Gastrocnemius medialis (tissue), 4 donors: Measurements from ENCODE around the gene ARHGAP25. TPM values are rescaled to one million over a fixed set of nuclear protein-coding genes. Genes with fewer than 3 reads are reported as not detected.

Experiments used
- ATAC-seq, 2 donors: fragments of 150-250 bp; one replicate each; pipeline ENCODE4 v1.9.1; 2016
- DNase-seq, 2 donors: peaks; one replicate each; pipeline ENCODE4 v3.0.0-alpha.2; 2019
- H3K27ac ChIP-seq, 4 donors: fragments of 200-600 bp; sonication (generic); 1 replicate in 1 of 4; 2 replicates in 3 of 4; pipeline ENCODE4 v1.5.1; 2016 to 2018; ENCODE audit warnings: mild to moderate bottlenecking in 2 of 4, moderate library complexity in 1 of 4
- H3K27me3 ChIP-seq, 3 donors: fragments of 200-600 bp; sonication (generic) in 2 of 3; 1 replicate in 1 of 3; 2 replicates in 2 of 3; pipeline versions ENCODE4 v1.5.1 to v1.6.0; 2016 to 2019; ENCODE audit warnings: mild to moderate bottlenecking in 1 of 3, moderate library complexity in 1 of 3
- H3K36me3 ChIP-seq, 2 donors: fragments of 200-600 bp; sonication (generic) in 1 of 2; one replicate each; pipeline ENCODE4 v1.5.1; 2017 to 2018
- H3K4me1 ChIP-seq, 2 donors: fragments of 200-600 bp; sonication (generic) in 1 of 2; one replicate each; pipeline ENCODE4 v1.5.1; 2016 to 2017; ENCODE audit warnings: mild to moderate bottlenecking in 2 of 2
- H3K4me3 ChIP-seq, 4 donors: fragments of 200-600 bp; sonication (generic) in 3 of 4; 1 replicate in 1 of 4; 2 replicates in 3 of 4; pipeline ENCODE4 v1.5.1; 2016 to 2019; ENCODE audit warnings: mild to moderate bottlenecking in 2 of 4
- H3K9me3 ChIP-seq, 3 donors: fragments of 200-600 bp; sonication (generic) in 2 of 3; 1 replicate in 1 of 3; 2 replicates in 2 of 3; pipeline ENCODE4 v1.5.1; 2016 to 2019
- CTCF ChIP-seq, 5 experiments: fragments of 450-650 bp in 3 of 5; fragments of 200-600 bp in 2 of 5; sonication (generic) in 2 of 5; IDR thresholded peaks in 4 of 5; conservative IDR thresholded peaks in 1 of 5; 1 replicate in 4 of 5; 2 replicates in 1 of 5; pipeline ENCODE4 v1.5.1; 2016 to 2019; ENCODE audit warnings: antibody characterized with exemption in 5 of 5, mild to moderate bottlenecking in 3 of 5, moderate library complexity in 3 of 5
- POLR2A ChIP-seq, 2 donors: fragments of 450-650 bp; IDR thresholded peaks; one replicate each; pipeline ENCODE4 v1.6.1; 2017; ENCODE audit warnings: antibody characterized with exemption in 2 of 2, mild to moderate bottlenecking in 2 of 2, moderate library complexity in 2 of 2
- in situ Hi-C, 4 donors: fragments of 200-750 bp; cut with MboI; loops; one replicate each; pipeline versions ENCODE4 v1.15.0 to v1.8.0; 2017; ENCODE audit warnings: low sequenced_read_pairs in 4 of 4
- intact Hi-C: fragments of 100-400 bp; cut with DNase I; formaldehyde crosslinking; loops from one replicate; pipeline ENCODE4 v1.15.1; 2023; ENCODE audit warnings: low total_unique reads
- total RNA-seq, 4 donors: library from RNA; depleted of rRNA; stranded (reverse); fragments of >200 nt; gene quantifications; one replicate each; pipeline versions ENCODE4 v1.1.0 to v1.2.3, GENCODE V29; 2016

ARHGAP25 gene
- total RNA-seq, 4 donors from 2014 or later, result 1.9 to 6.8 (median 3.0) TPM

GRCh38 chr2:68806511-68807109 is 72.0 kb downstream of the ARHGAP25 start:
- no peak for ATAC-seq
- Histone ChIP-seq H3K9me3 (no peaks in the 10 kb centered on the region), H3K4me1 (no peaks in the 10 kb centered on the region), H3K27ac (no peak overlapping the region), H3K4me3 (no peak overlapping the region), H3K27me3 (no peaks in the 10 kb centered on the region), H3K36me3 (no peaks in the 10 kb centered on the region)
- in situ Hi-C loops, result no loop called here
- intact Hi-C loops, result no loop called here
- DNase-seq, result no peak
- TF ChIP-seq CTCF (IDR thresholded peaks at IDR 0.05 in 4 of 5, conservative IDR thresholded peaks at IDR 0.05 in 1 of 5) (no peak), POLR2A (IDR thresholded peaks at IDR 0.05) (no peak)

- intact Hi-C loops, result no loop called here
- peak in 1 of 2 donors; percentile 21 for DNase-seq
- Histone ChIP-seq H3K27ac (no peak overlapping the region), H3K36me3 (no peaks in the 10 kb centered on the region), H3K9me3 (no peaks in the 10 kb centered on the region), H3K4me3 (no peak overlapping the region), H3K4me1 (no peaks in the 10 kb centered on the region), H3K27me3 (no peaks in the 10 kb centered on the region)
- in situ Hi-C loops, result no loop called here
- TF ChIP-seq CTCF (IDR thresholded peaks at IDR 0.05 in 4 of 5, conservative IDR thresholded peaks at IDR 0.05 in 1 of 5) (no peak), POLR2A (IDR thresholded peaks at IDR 0.05) (no peak)
- no peak for ATAC-seq
Measured at GRCh38 chr2:68807821-68808266, 73.2 kb downstream of the ARHGAP25 start.

GRCh38 chr2:68809324-68810240 is 75.0 kb downstream of the ARHGAP25 start:
- intact Hi-C loops, result no loop called here
- TF ChIP-seq CTCF (IDR thresholded peaks at IDR 0.05 in 4 of 5, conservative IDR thresholded peaks at IDR 0.05 in 1 of 5), result no peak
- TF ChIP-seq POLR2A (IDR thresholded peaks at IDR 0.05), result no peak
- DNase-seq (no peak), ATAC-seq (no peak)
- Histone ChIP-seq H3K4me3 (no peak overlapping the region), H3K36me3 (no peaks in the 10 kb centered on the region), H3K9me3 (no peaks in the 10 kb centered on the region), H3K27ac (no peak overlapping the region), H3K4me1 (no peaks in the 10 kb centered on the region), H3K27me3 (no peaks in the 10 kb centered on the region)
- in situ Hi-C loops, result no loop called here

- peak overlapping the region in 3 of 4 donors; percentile 1 to 36 (median 21) for H3K27ac ChIP-seq
- DNase-seq, result peak in 1 of 2 donors; percentile 24
Measured at GRCh38 chr2:68811364-68811763, 76.8 kb downstream of the ARHGAP25 start.

More at GRCh38 chr2:68811364-68811763, 76.8 kb downstream of the ARHGAP25 start:
- Histone ChIP-seq H3K27me3 (no peaks in the 10 kb centered on the region), H3K4me3 (no peak overlapping the region), H3K4me1 (no peaks in the 10 kb centered on the region), H3K36me3 (no peaks in the 10 kb centered on the region), H3K9me3 (no peaks in the 10 kb centered on the region)
- ATAC-seq, result peak in 1 of 2 donors; percentile 36
- intact Hi-C loops (no loop called here), in situ Hi-C loops (no loop called here)
- TF ChIP-seq POLR2A (IDR thresholded peaks at IDR 0.05) (no peak), CTCF (IDR thresholded peaks at IDR 0.05 in 4 of 5, conservative IDR thresholded peaks at IDR 0.05 in 1 of 5) (no peak)
